GM12878 (cell line): ENCODE data around the gene HLA-F. TPM values are rescaled to one million over a fixed set of nuclear protein-coding genes. Genes with fewer than 3 reads are reported as not detected.

ENCODE experiments used
- ATAC-seq: fragments of 200-7000 bp; cut with Tn5 transposase; 3 replicates; pipeline ENCODE4 v1.9.1; 2020; ENCODE audit warnings: mild to moderate bottlenecking, moderate library complexity
- BruUV-seq: library from RNA; stranded (reverse); fragments of 400-500 nt; replicated peaks from 2 replicates; lab custom pipeline; 2021; lab: Mats Ljungman, UMichigan
- CTCF ChIA-PET: fragments of 300-600 bp; sonication (Branson Sonifier 250); formaldehyde crosslinking; extraction: SDS; loops from one replicate; lab custom pipeline; 2021; ENCODE audit warnings: inconsistent platforms; lab: Yijun Ruan, JAX
- POLR2A ChIA-PET: fragments of 350-600 bp; formaldehyde crosslinking; extraction: SDS; loops from one replicate; lab custom pipeline; 2021; ENCODE audit warnings: inconsistent platforms; lab: Charles Lee
- RAD21 ChIA-PET: fragments of 300-600 bp; sonication (Branson Sonifier 250); formaldehyde crosslinking; loops from one replicate; lab custom pipeline; 2023; ENCODE audit warnings: antibody characterized with exemption; ENCODE audit not compliant: unreplicated experiment; lab: Charles Lee
- SMC1A ChIA-PET: fragments of 300-600 bp; sonication (Branson Sonifier 250); formaldehyde crosslinking; loops from one replicate; lab custom pipeline; 2023; ENCODE audit not compliant: unreplicated experiment, uncharacterized antibody; lab: Charles Lee
- DNase-seq: peaks from one replicate; pipeline ENCODE4 v3.0.0-alpha.2; 2011; ENCODE audit warnings: low read depth, low spot score
- FAIRE-seq: peaks from 3 replicates; lab custom pipeline; 2011; peaks lifted over from hg19 to GRCh38; lab: Jason Lieb, UNC
- H2AFZ ChIP-seq: 2 replicates; pipeline ENCODE4 v1.6.0; 2011; ENCODE audit warnings: low read depth, low read length, control low read depth; ENCODE audit not compliant: control insufficient read depth
- H3K27ac ChIP-seq: 2 replicates; pipeline ENCODE4 v1.5.1; 2011; ENCODE audit warnings: control low read depth; ENCODE audit not compliant: control insufficient read depth, insufficient read depth
- H3K27me3 ChIP-seq, 2 experiments: replicated peaks in 1 of 2; 2 replicates each; pipeline versions ENCODE4 v1.6.0 to v1.6.1; 2011; ENCODE audit warnings: low read length in 1 of 2; ENCODE audit not compliant: control insufficient read depth in 2 of 2, insufficient read depth in 2 of 2
- H3K36me3 ChIP-seq, 2 experiments: 2 replicates each; pipeline ENCODE4 v1.5.1; 2011; ENCODE audit warnings: low read length in 1 of 2; ENCODE audit not compliant: control insufficient read depth in 2 of 2, insufficient read depth in 2 of 2
- H3K4me1 ChIP-seq: 2 replicates; pipeline ENCODE4 v1.6.1; 2011; ENCODE audit warnings: mild to moderate bottlenecking, low read length, moderate library complexity, mixed read lengths; ENCODE audit not compliant: control insufficient read depth, insufficient read depth
- H3K4me2 ChIP-seq: 2 replicates; pipeline ENCODE4 v1.6.0; 2011; ENCODE audit warnings: control low read depth; ENCODE audit not compliant: control insufficient read depth, insufficient read depth
- H3K4me3 ChIP-seq: fragments of 200-600 bp; sonication (generic); 2 replicates; pipeline ENCODE4 v1.5.1; 2016
- H3K79me2 ChIP-seq: 2 replicates; pipeline ENCODE4 v1.6.0; 2011; ENCODE audit warnings: low read length; ENCODE audit not compliant: control insufficient read depth, insufficient read depth
- H3K9ac ChIP-seq: 2 replicates; pipeline ENCODE4 v1.8.0; 2011; ENCODE audit warnings: low read length, control low read depth, mixed read lengths; ENCODE audit not compliant: control insufficient read depth, insufficient read depth
- H3K9me3 ChIP-seq: replicated peaks from 3 replicates; pipeline ENCODE4 v1.5.1; 2011; ENCODE audit warnings: mild to moderate bottlenecking, low read length; ENCODE audit not compliant: control insufficient read depth, insufficient read depth
- H4K20me1 ChIP-seq: 2 replicates; pipeline ENCODE4 v1.6.0; 2011; ENCODE audit not compliant: control insufficient read depth, insufficient read depth
- CREB1 ChIP-seq: IDR thresholded peaks from 2 replicates; pipeline ENCODE4 v1.6.1; 2012; ENCODE audit warnings: low read depth, mild to moderate bottlenecking, inconsistent platforms
- GABPA ChIP-seq: IDR thresholded peaks from 2 replicates; pipeline ENCODE4 v1.6.1; 2014; ENCODE audit warnings: antibody characterized with exemption, low read depth, mild to moderate bottlenecking, inconsistent platforms
- IKZF1 ChIP-seq: fragments of 450-650 bp; conservative IDR thresholded peaks from 2 replicates; pipeline ENCODE4 v1.6.1; 2017; ENCODE audit warnings: antibody characterized with exemption, mild to moderate bottlenecking
- KLF5 ChIP-seq: fragments of 450-650 bp; IDR thresholded peaks from 2 replicates; pipeline ENCODE4 v1.6.1; 2014; ENCODE audit warnings: mild to moderate bottlenecking; ENCODE audit not compliant: partially characterized antibody
- NFIC ChIP-seq: IDR thresholded peaks from 2 replicates; pipeline ENCODE4 v1.6.1; 2012; ENCODE audit warnings: low read depth, mild to moderate bottlenecking, inconsistent platforms, low read length, moderate library complexity
- NR2F1 ChIP-seq: fragments of 450-650 bp; conservative IDR thresholded peaks from 2 replicates; pipeline ENCODE4 v1.6.1; 2017; ENCODE audit warnings: mild to moderate bottlenecking
- POLR2AphosphoS5 ChIP-seq: IDR thresholded peaks from 2 replicates; pipeline ENCODE4 v1.6.1; 2011; ENCODE audit warnings: mild to moderate bottlenecking, low read length, inconsistent platforms
- SMAD1 ChIP-seq: fragments of 450-650 bp; IDR thresholded peaks from 2 replicates; pipeline ENCODE4 v1.6.1; 2018; ENCODE audit warnings: mild to moderate bottlenecking, low read depth; ENCODE audit not compliant: partially characterized antibody
- TBL1XR1 ChIP-seq: IDR thresholded peaks from 2 replicates; pipeline ENCODE4 v1.6.1; 2012; ENCODE audit warnings: low read depth, low read length, improper control_type of control experiment
- YY1 ChIP-seq: IDR thresholded peaks from 2 replicates; pipeline ENCODE4 v1.6.1; 2011; ENCODE audit warnings: low read depth, mild to moderate bottlenecking, low read length
- ZNF622 ChIP-seq: fragments of 450-650 bp; IDR thresholded peaks from 2 replicates; pipeline ENCODE4 v1.6.1; 2017; ENCODE audit warnings: mild to moderate bottlenecking, inconsistent platforms
- WGBS: methylation state at CpG from one replicate; pipeline ENCODE4 v1.1.6; 2016; ENCODE audit warnings: low lambda C conversion rate; ENCODE audit not compliant: insufficient replicate concordance, insufficient coverage; ENCODE audit errors: missing lambda C conversion rate; 5-methylcytosine and 5-hydroxymethylcytosine counted together
- in situ Hi-C: fragments of 300-500 bp; cut with MboI; formaldehyde crosslinking; loops from 9 replicates; pipeline ENCODE4 v1.14.3; 2018; ENCODE audit warnings: mixed read lengths
- intact Hi-C: fragments of 100-400 bp; cut with micrococcal nuclease; formaldehyde crosslinking; loops from one replicate; pipeline ENCODE4 v1.14.2; 2022; ENCODE audit not compliant: unreplicated experiment
- polyA plus RNA-seq, 11 experiments: library from polyadenylated mRNA; depleted of rRNA in 4 of 11; unstranded in 6 of 11; stranded (reverse) in 5 of 11; fragments of >200 nt; fragmentation: Nextera tagmentation in 4 of 11; fragmentation: Illumina TruSeq in 1 of 11; extraction: Ambion mirVana in 4 of 11; extraction: Trizol in 1 of 11; gene quantifications; 1 replicate in 1 of 11; 2 replicates in 10 of 11; pipeline versions ENCODE4 v1.2.1 to v1.2.3, GENCODE V29; 2011 to 2016; ENCODE audit warnings: inconsistent platforms in 2 of 11, missing spikeins in 2 of 11, low read depth in 1 of 11
- total RNA-seq, 4 experiments: library from RNA; depleted of rRNA in 3 of 4; stranded (reverse); fragments of >200 nt in 3 of 4; fragmentation: Illumina TruSeq in 1 of 4; extraction: Trizol in 1 of 4; gene quantifications; 2 replicates each; pipeline versions ENCODE4 v1.2.1 to v1.2.3, GENCODE V29; 2013 to 2021
- TF ChIP-seq, protein P1 (sequence below): fragments of 150-350 bp; IDR thresholded peaks from 2 replicates; pipeline ENCODE4 v1.6.1; 2016; ENCODE audit warnings: low read depth, low read length
- TF ChIP-seq, protein P2 (sequence below): IDR thresholded peaks from 2 replicates; pipeline ENCODE4 v1.6.1; 2012; ENCODE audit warnings: low read depth, low read length, improper control_type of control experiment
- TF ChIP-seq, protein P3 (sequence below): fragments of 450-650 bp; IDR thresholded peaks from 2 replicates; pipeline ENCODE4 v1.6.1; 2017; ENCODE audit warnings: mild to moderate bottlenecking, moderate library complexity
- TF ChIP-seq, protein P4 (sequence below): IDR thresholded peaks from 2 replicates; pipeline ENCODE4 v1.6.1; 2011; ENCODE audit warnings: borderline replicate concordance, low read depth, mild to moderate bottlenecking, moderate library complexity, mixed read lengths, low read length; ENCODE audit not compliant: insufficient read depth; ENCODE audit errors: extremely low read length

The HLA-F gene
- total and polyA plus RNA-seq, 10 of the 15 experiments (the other 5 are each of a cell fraction or from before 2014, with no cell fraction given) = 30.1 to 342 (median 145) TPM

DNA sequence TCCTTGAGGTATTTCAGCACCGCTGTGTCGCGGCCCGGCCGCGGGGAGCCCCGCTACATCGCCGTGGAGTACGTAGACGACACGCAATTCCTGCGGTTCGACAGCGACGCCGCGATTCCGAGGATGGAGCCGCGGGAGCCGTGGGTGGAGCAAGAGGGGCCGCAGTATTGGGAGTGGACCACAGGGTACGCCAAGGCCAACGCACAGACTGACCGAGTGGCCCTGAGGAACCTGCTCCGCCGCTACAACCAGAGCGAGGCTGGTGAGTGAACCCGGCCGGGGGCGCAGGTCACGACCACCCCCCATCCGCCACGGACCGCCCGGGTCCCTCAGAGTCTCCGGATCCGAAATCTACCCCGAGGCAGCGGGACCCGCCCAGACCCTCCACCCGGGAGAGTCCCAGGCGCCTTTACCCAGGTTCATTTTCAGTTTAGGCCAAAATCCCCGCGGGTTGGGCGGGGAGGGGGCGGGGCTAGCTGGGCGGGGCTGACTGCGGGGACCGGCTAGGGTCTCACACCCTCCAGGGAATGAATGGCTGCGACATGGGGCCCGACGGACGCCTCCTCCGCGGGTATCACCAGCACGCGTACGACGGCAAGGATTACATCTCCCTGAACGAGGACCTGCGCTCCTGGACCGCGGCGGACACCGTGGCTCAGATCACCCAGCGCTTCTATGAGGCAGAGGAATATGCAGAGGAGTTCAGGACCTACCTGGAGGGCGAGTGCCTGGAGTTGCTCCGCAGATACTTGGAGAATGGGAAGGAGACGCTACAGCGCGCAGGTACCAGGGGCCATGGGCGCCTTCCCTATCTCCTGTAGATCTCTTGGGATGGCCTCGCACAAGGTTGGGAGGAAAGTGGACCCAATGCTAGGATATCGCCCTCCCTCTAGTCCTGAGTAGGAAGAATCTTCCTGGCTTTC is 693 bp downstream of the HLA-F start:
- Histone ChIP-seq H3K27me3 (no peaks in the 10 kb centered on the region), H3K4me1 (peaks cover 15% of the 10 kb centered on the region), H3K9ac (peak overlapping the region; percentile 100), H3K4me3 (peak overlapping the region; percentile 98), H2AFZ (peak overlapping the region; percentile 65), H3K9me3 (no peaks in the 10 kb centered on the region), H3K79me2 (peaks cover 40% of the 10 kb centered on the region), H3K4me2 (peak overlapping the region; percentile 91), H4K20me1 (peaks cover 9% of the 10 kb centered on the region), H3K27ac (peak overlapping the region; percentile 99), H3K36me3 (peaks cover 11 to 33% of the 10 kb centered on the region in 2 experiments)
- no peak for DNase-seq
- ChIA-PET SMC1A (no interaction called here), RAD21 (no interaction called here), POLR2A (no interaction called here), CTCF (no interaction called here)
- intact Hi-C loops (loop anchor here (10.0 kb wide), 1 partner anchor 221 kb away; the partner anchor contains the start of gene HLA-A), in situ Hi-C loops (no loop called here)
- ATAC-seq = peak; percentile 80
- WGBS = 4% methylated on average over 73 of the region's 76 CpGs
- TSS peak; percentile 83 for BruUV-seq
- FAIRE-seq = no peak
- no peak for TF ChIP-seq ZNF622
- peak; percentile 37; the same call in 1 of the 2 replicates for TF ChIP-seq YY1
- TF ChIP-seq, protein P1, sequence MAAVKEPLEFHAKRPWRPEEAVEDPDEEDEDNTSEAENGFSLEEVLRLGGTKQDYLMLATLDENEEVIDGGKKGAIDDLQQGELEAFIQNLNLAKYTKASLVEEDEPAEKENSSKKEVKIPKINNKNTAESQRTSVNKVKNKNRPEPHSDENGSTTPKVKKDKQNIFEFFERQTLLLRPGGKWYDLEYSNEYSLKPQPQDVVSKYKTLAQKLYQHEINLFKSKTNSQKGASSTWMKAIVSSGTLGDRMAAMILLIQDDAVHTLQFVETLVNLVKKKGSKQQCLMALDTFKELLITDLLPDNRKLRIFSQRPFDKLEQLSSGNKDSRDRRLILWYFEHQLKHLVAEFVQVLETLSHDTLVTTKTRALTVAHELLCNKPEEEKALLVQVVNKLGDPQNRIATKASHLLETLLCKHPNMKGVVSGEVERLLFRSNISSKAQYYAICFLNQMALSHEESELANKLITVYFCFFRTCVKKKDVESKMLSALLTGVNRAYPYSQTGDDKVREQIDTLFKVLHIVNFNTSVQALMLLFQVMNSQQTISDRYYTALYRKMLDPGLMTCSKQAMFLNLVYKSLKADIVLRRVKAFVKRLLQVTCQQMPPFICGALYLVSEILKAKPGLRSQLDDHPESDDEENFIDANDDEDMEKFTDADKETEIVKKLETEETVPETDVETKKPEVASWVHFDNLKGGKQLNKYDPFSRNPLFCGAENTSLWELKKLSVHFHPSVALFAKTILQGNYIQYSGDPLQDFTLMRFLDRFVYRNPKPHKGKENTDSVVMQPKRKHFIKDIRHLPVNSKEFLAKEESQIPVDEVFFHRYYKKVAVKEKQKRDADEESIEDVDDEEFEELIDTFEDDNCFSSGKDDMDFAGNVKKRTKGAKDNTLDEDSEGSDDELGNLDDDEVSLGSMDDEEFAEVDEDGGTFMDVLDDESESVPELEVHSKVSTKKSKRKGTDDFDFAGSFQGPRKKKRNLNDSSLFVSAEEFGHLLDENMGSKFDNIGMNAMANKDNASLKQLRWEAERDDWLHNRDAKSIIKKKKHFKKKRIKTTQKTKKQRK = no peak
- TF ChIP-seq GABPA = no peak
- peak; percentile 85 for TF ChIP-seq POLR2AphosphoS5
- no peak for TF ChIP-seq NFIC
- no peak for TF ChIP-seq CREB1
- TF ChIP-seq, protein P2, sequence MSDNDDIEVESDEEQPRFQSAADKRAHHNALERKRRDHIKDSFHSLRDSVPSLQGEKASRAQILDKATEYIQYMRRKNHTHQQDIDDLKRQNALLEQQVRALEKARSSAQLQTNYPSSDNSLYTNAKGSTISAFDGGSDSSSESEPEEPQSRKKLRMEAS = no peak
- TF ChIP-seq SMAD1 = no peak
- TF ChIP-seq IKZF1 = peak; percentile 18; the same call in 1 of the 2 replicates
- TF ChIP-seq, protein P3, sequence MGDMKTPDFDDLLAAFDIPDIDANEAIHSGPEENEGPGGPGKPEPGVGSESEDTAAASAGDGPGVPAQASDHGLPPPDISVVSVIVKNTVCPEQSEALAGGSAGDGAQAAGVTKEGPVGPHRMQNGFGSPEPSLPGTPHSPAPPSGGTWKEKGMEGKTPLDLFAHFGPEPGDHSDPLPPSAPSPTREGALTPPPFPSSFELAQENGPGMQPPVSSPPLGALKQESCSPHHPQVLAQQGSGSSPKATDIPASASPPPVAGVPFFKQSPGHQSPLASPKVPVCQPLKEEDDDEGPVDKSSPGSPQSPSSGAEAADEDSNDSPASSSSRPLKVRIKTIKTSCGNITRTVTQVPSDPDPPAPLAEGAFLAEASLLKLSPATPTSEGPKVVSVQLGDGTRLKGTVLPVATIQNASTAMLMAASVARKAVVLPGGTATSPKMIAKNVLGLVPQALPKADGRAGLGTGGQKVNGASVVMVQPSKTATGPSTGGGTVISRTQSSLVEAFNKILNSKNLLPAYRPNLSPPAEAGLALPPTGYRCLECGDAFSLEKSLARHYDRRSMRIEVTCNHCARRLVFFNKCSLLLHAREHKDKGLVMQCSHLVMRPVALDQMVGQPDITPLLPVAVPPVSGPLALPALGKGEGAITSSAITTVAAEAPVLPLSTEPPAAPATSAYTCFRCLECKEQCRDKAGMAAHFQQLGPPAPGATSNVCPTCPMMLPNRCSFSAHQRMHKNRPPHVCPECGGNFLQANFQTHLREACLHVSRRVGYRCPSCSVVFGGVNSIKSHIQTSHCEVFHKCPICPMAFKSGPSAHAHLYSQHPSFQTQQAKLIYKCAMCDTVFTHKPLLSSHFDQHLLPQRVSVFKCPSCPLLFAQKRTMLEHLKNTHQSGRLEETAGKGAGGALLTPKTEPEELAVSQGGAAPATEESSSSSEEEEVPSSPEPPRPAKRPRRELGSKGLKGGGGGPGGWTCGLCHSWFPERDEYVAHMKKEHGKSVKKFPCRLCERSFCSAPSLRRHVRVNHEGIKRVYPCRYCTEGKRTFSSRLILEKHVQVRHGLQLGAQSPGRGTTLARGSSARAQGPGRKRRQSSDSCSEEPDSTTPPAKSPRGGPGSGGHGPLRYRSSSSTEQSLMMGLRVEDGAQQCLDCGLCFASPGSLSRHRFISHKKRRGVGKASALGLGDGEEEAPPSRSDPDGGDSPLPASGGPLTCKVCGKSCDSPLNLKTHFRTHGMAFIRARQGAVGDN = peak; percentile 14; the same call in 1 of the 2 replicates
- TF ChIP-seq KLF5 = peak; percentile 64
- TF ChIP-seq, protein P4, sequence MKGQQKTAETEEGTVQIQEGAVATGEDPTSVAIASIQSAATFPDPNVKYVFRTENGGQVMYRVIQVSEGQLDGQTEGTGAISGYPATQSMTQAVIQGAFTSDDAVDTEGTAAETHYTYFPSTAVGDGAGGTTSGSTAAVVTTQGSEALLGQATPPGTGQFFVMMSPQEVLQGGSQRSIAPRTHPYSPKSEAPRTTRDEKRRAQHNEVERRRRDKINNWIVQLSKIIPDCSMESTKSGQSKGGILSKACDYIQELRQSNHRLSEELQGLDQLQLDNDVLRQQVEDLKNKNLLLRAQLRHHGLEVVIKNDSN = no peak
- no peak for TF ChIP-seq TBL1XR1
- TF ChIP-seq NR2F1 = no peak
